Pancreas (tissue), 10 donors: ENCODE results near the gene ANGEL2. TPM values are rescaled to one million over a fixed set of nuclear protein-coding genes. Genes with fewer than 3 reads are reported as not detected.

Experiments used
- ATAC-seq, 4 donors: fragments of 200-7000 bp; cut with Tn5 transposase; one replicate each; pipeline versions ENCODE4 v1.8.0 to v1.9.1; 2020; ENCODE audit warnings: mild to moderate bottlenecking in 4 of 4, moderate library complexity in 4 of 4
- DNase-seq, 6 donors: peaks; one replicate each; pipeline ENCODE4 v3.0.0-alpha.2; 2020
- FAIRE-seq: peaks from 2 replicates; lab custom pipeline; 2012; peaks lifted over from hg19 to GRCh38; lab: Jason Lieb, UNC
- H3K27ac ChIP-seq, 4 donors: fragments of 200-600 bp; sonication (generic); 1 replicate in 3 of 4; 2 replicates in 1 of 4; pipeline versions ENCODE4 v1.5.0 to v1.8.0; 2020
- H3K27me3 ChIP-seq, 4 donors: fragments of 200-600 bp; one replicate each; pipeline ENCODE4 v1.8.0; 2021
- H3K36me3 ChIP-seq, 3 donors: fragments of 200-600 bp; sonication (generic) in 1 of 3; one replicate each; pipeline versions ENCODE4 v1.5.0 to v1.8.0; 2020 to 2021
- H3K4me1 ChIP-seq, 3 donors: fragments of 200-600 bp; one replicate each; pipeline ENCODE4 v1.8.0; 2021
- H3K4me3 ChIP-seq, 4 donors: fragments of 200-600 bp; sonication (generic) in 2 of 4; one replicate each; pipeline versions ENCODE4 v1.5.0 to v1.8.0; 2020 to 2021
- H3K9me3 ChIP-seq, 4 donors: fragments of 200-600 bp; one replicate each; pipeline ENCODE4 v1.8.0; 2021
- WGBS, 2 donors: extraction: QIAGEN DNeasy Blood & Tissue Kit; methylation state at CpG; one replicate each; pipeline ENCODE4 v1.1.7; 2013; 5-methylcytosine and 5-hydroxymethylcytosine counted together
- intact Hi-C, 3 donors: fragments of 100-400 bp; cut with DNase I; formaldehyde crosslinking; loops; one replicate each; pipeline versions ENCODE4 v1.11.1 to v1.14.2; 2022
- polyA plus RNA-seq, 2 donors: library from polyadenylated mRNA; stranded (reverse); fragments of 200-250 nt; gene quantifications; one replicate each; pipeline ENCODE4 v1.2.3, GENCODE V29; 2013
- total RNA-seq, 6 donors: library from RNA; stranded (reverse); fragmentation: NEBNext Ultra II Directional in 4 of 6; extraction: Animal tissue kit (Norgen Biotek cat#: 25700) in 4 of 6; gene quantifications; one replicate each; pipeline versions ENCODE4 v1.2.1 to v1.2.4, GENCODE V29; 2021 to 2023
- TF ChIP-seq, protein P1 (sequence below), 4 donors: fragments of 200-600 bp; sonication (generic) in 3 of 4; IDR thresholded peaks; one replicate each; pipeline versions ENCODE4 v1.5.0 to v1.8.0; 2021; ENCODE audit warnings: antibody characterized with exemption in 4 of 4
- donor health status: healthy with polysubstance abuse.
- donor health status: DM: no; HTN: no; CAD: no; lungs with moderate emphysema.
- donor health status: DM: no; HTN: no; CAD: no.
- donor health status: control.
- donor health status: control.
- donor health status: Bipolar disorder and iron deficiency.
- donor health status: DM: yes; HTN: yes; CAD: no.
- donor health status: DM: no; HTN: no; CAD: no.
- donor health status: DM: no; HTN: no; CAD: no.
- donor health status: DM: yes; HTN: yes; CAD: no.

ANGEL2 gene
- total and polyA plus RNA-seq, 8 donors, result 9.8 to 17.2 (median 11.8) TPM

- Histone ChIP-seq H3K27ac (no peak overlapping the region), H3K9me3 (no peaks in the 10 kb centered on the region), H3K4me3 (no peak overlapping the region), H3K4me1 (no peaks in the 10 kb centered on the region), H3K36me3 (no peaks in the 10 kb centered on the region), H3K27me3 (no peaks in the 10 kb centered on the region)
- whole genome bisulfite sequencing, 2 donors, result 82 to 90% methylated on average over 6 of the region's 6 CpGs
- TF ChIP-seq, protein P1, sequence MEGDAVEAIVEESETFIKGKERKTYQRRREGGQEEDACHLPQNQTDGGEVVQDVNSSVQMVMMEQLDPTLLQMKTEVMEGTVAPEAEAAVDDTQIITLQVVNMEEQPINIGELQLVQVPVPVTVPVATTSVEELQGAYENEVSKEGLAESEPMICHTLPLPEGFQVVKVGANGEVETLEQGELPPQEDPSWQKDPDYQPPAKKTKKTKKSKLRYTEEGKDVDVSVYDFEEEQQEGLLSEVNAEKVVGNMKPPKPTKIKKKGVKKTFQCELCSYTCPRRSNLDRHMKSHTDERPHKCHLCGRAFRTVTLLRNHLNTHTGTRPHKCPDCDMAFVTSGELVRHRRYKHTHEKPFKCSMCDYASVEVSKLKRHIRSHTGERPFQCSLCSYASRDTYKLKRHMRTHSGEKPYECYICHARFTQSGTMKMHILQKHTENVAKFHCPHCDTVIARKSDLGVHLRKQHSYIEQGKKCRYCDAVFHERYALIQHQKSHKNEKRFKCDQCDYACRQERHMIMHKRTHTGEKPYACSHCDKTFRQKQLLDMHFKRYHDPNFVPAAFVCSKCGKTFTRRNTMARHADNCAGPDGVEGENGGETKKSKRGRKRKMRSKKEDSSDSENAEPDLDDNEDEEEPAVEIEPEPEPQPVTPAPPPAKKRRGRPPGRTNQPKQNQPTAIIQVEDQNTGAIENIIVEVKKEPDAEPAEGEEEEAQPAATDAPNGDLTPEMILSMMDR (IDR thresholded peaks at IDR 0.05), result no peak
- no peak for ATAC-seq
- intact Hi-C loops, result no loop called here
- FAIRE-seq, result no peak
- no peak for DNase-seq
Measured at GRCh38 chr1:212964102-212964501, 51.6 kb downstream of the ANGEL2 start.

DNA sequence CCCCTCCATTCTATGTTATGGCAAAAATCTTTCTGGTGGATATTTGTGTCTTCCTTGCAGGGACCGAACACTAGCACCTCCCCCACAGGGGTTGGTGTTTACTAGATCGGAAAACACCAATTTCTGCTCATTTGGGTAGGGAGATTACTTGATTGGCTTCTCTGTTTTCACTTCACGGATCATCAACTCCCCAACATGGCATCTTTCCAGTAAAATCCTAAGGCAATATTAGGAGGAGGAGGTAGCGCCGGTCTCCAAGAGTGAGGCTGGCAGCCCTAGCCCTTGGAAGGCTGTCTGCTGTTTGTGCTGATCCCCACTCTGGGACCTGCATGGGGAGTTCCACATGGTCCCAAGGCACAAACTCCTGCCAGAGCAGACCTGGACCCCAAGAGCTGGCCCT is 53.2 kb downstream of the ANGEL2 start:
- Histone ChIP-seq H3K9me3 (no peaks in the 10 kb centered on the region), H3K36me3 (no peaks in the 10 kb centered on the region), H3K4me3 (no peak overlapping the region), H3K27ac (no peak overlapping the region), H3K4me1 (no peaks in the 10 kb centered on the region), H3K27me3 (no peaks in the 10 kb centered on the region)
- intact Hi-C loops, result no loop called here
- 78 to 89% methylated on average over 5 of the region's 5 CpGs for WGBS, 2 donors
- ATAC-seq (no peak), DNase-seq (no peak), FAIRE-seq (no peak)
- TF ChIP-seq, protein P1 (IDR thresholded peaks at IDR 0.05), result no peak

- WGBS, 2 donors, result 84 to 91% methylated on average over 6 of the region's 6 CpGs
- no peaks in the 10 kb centered on the region for H3K4me1 ChIP-seq
- ATAC-seq (no peak), FAIRE-seq (no peak), DNase-seq (no peak)
- H3K9me3 ChIP-seq, result no peaks in the 10 kb centered on the region
- no peak overlapping the region for H3K4me3 ChIP-seq
- intact Hi-C loops, result no loop called here
- TF ChIP-seq, protein P1 (IDR thresholded peaks at IDR 0.05), result no peak
- no peaks in the 10 kb centered on the region for H3K27me3 ChIP-seq
- H3K36me3 ChIP-seq, result no peaks in the 10 kb centered on the region
- no peak overlapping the region for H3K27ac ChIP-seq
Measured at GRCh38 chr1:212960932-212961331, 54.7 kb downstream of the ANGEL2 start.

DNA sequence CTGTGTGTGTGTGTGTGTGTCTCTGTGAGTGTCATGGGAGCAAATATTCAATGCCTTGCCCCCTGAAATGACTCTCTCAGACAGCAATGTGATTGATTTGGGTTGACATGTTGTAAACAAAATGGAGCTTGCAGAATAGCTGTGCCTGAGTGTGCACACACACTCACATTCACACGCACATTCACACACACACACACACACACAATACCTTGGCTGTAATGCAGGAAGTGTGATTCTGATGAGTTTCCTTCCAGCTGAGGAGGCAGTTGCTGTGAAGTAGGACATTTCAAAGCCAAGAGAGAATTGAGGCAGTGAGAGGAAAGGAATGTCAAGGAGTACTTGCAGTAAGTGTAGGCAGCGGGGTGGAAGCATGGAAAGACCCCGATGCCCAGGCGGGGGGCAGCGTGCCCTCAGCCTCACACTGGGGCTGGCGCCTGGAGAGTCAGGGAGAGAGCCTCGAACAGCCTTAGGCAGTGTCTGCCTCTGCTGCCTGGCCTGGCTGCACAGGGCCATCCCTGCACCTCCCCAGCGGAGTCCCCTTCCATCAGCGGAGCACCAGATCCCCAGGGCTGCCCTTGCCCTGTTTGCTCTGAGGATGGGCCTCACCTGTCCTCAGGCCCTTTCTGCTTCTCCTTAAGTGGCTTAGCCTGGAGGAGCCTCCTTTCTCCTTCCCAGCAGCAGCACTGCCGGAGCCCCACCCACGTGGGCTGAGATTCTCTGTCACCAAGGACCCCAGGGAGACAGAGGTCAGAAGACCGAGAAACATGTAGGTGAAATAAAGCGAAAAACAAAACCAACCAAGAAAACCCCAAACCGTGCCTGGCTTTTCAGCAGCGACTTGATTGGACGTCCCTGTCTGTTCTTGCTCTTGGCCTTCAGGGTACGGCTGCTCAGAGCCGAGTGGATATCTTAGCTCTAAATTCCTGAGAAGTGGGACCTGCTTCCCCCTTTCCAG is 56.1 kb downstream of the ANGEL2 start:
- Histone ChIP-seq H3K27ac (no peak overlapping the region), H3K4me1 (no peaks in the 10 kb centered on the region), H3K36me3 (no peaks in the 10 kb centered on the region), H3K27me3 (no peaks in the 10 kb centered on the region), H3K9me3 (no peaks in the 10 kb centered on the region), H3K4me3 (no peak overlapping the region)
- intact Hi-C loops, result no loop called here
- ATAC-seq (no peak), DNase-seq (no peak), FAIRE-seq (no peak)
- TF ChIP-seq, protein P1 (IDR thresholded peaks at IDR 0.05), result no peak
- 79 to 88% methylated on average over 18 of the region's 18 CpGs for WGBS, 2 donors

DNA sequence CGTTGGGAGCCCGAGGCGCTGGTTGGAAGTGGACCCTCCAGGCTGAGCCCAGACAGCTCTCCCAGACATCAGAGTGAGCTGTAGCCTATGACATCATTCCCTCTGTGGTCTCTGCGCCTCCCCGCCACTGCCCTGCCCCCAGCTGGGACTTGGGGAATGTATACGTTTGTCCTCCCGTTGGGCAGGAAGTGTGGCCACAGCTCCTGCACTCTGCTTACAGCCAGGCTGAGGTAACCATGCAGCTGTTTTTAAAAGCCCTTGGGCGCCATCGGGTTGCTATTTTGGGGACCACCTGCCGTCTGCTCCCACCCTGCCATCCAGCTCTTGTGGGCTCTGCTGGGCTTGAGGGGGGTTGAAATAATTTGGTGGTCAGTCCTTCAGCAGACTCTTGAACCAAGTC is 57.5 kb downstream of the ANGEL2 start:
- FAIRE-seq (no peak), DNase-seq (no peak), ATAC-seq (no peak)
- H3K27me3 ChIP-seq, result no peaks in the 10 kb centered on the region
- no peaks in the 10 kb centered on the region for H3K36me3 ChIP-seq
- intact Hi-C loops, result no loop called here
- H3K27ac ChIP-seq, result no peak overlapping the region
- no peak overlapping the region for H3K4me3 ChIP-seq
- H3K4me1 ChIP-seq, result no peaks in the 10 kb centered on the region
- TF ChIP-seq, protein P1 (IDR thresholded peaks at IDR 0.05), result no peak
- 67 to 73% methylated on average over 10 of the region's 10 CpGs for WGBS, 2 donors
- H3K9me3 ChIP-seq, result no peaks in the 10 kb centered on the region
